DND-41 (cell line): Measurements from ENCODE around the gene SPATA31D1.

Source experiments
- CTCF ChIP-seq: IDR thresholded peaks from 2 replicates; pipeline ENCODE4 v1.5.1; 2012; ENCODE audit warnings: borderline replicate concordance, low read length, moderate library complexity, mild to moderate bottlenecking; ENCODE audit not compliant: poor library complexity, severe bottlenecking; ENCODE audit errors: extremely low read depth
- EZH2 ChIP-seq: IDR thresholded peaks from 3 replicates; pipeline ENCODE4 v1.6.1; 2012; ENCODE audit warnings: borderline replicate concordance, low read depth, mild to moderate bottlenecking, moderate library complexity, low read length, inconsistent platforms; ENCODE audit not compliant: severe bottlenecking

DNA sequence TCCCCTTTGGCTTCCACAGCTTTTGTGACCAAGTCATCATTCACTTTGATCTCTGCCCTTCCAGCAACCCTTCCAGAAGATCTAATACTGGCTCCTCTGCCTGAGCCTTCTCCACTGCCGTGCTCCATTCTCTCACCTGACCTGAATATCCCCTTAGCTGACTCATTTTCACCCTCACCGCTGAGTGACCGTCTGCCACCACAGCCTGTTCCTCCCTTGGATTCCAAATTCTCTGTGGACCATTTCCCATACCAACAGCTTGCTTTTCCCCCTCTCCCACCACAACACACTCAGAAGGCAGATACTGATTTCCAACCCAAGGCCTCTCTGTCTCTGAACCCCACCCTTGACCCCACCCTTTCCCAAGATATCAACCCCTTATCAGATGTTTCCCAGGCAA lies 20.5 kb upstream of the SPATA31D1 start:
- no peak for TF ChIP-seq CTCF
- TF ChIP-seq EZH2: no peak
